Measurements from ENCODE around the gene CAPN15.

The CAPN15 gene

DNA sequence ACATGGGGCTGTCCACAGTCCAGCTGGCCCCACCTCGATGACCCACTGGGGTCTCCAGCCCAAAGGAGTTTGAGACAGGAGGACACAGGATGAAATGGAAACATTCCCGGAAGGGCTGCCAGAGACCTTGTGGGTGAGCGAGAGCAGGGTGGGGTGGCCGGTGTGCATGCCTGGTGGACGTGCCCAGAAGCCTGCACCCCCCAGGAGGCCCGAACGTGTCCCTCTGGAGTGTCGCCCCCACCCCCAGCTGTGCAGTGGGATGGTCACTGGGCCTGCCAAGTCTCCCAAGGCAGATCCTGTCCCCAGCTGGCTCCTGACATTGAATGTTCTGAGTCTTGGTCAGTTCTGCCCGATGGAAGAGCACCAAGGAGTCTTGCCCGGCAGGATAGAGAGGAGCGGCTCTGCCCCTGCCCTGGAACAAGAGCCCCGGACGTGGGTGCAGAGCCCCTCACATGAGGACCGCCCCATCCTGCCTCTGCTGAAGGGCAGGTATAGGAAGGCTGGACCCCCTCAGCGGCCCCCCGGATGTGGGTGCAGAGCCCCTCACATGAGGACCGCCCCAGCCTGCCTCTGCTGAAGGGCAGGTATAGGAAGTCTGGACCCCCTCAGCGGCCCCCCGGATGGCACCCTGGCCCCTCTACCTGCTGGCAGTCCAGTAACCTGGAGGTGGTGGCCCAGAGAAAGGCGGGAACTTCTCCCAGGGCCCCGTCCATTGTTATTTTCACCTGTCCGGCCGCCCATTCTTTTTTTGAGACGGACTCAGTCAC is 3.1 kb upstream of the CAPN15 start:
- TF ChIP-seq SIN3A (IDR thresholded peaks at IDR 0.05; ENCODE audit: borderline replicate concordance, insufficient read depth, low read length), result no peak
- TF ChIP-seq TAF1 (IDR thresholded peaks at IDR 0.05; ENCODE audit: borderline replicate concordance, insufficient read depth, low read length), result no peak
- TF ChIP-seq REST (IDR thresholded peaks at IDR 0.05; ENCODE audit: insufficient read depth in 1 of 2, low read depth in 2 of 2, low read length in 2 of 2), result no peak
- TF ChIP-seq FOXP2 (optimal IDR thresholded peaks at IDR 0.05; ENCODE audit: borderline replicate concordance, extremely low read depth, extremely low read length, insufficient read depth), result no peak
- TF ChIP-seq POLR2AphosphoS5 (IDR thresholded peaks at IDR 0.05; ENCODE audit: low read depth, low read length), result peak; percentile 46; the same call in 1 of the 2 replicates

- TF ChIP-seq SIN3A (IDR thresholded peaks at IDR 0.05; ENCODE audit: borderline replicate concordance, insufficient read depth, low read length) (no peak), POLR2AphosphoS5 (IDR thresholded peaks at IDR 0.05; ENCODE audit: low read depth, low read length) (no peak), REST (IDR thresholded peaks at IDR 0.05; ENCODE audit: insufficient read depth in 1 of 2, low read depth in 2 of 2, low read length in 2 of 2) (no peak), TAF1 (IDR thresholded peaks at IDR 0.05; ENCODE audit: borderline replicate concordance, insufficient read depth, low read length) (no peak), FOXP2 (optimal IDR thresholded peaks at IDR 0.05; ENCODE audit: borderline replicate concordance, extremely low read depth, extremely low read length, insufficient read depth) (no peak)
Observed at GRCh38 chr16:525123-525519, 2.4 kb upstream of the CAPN15 start.

GRCh38 chr16:525520-526180 is 1.9 kb upstream of the CAPN15 start:
- TF ChIP-seq SIN3A (IDR thresholded peaks at IDR 0.05; ENCODE audit: borderline replicate concordance, insufficient read depth, low read length), result no peak
- no peak for TF ChIP-seq REST (IDR thresholded peaks at IDR 0.05; ENCODE audit: insufficient read depth in 1 of 2, low read depth in 2 of 2, low read length in 2 of 2)
- TF ChIP-seq FOXP2 (optimal IDR thresholded peaks at IDR 0.05; ENCODE audit: borderline replicate concordance, extremely low read depth, extremely low read length, insufficient read depth), result no peak
- no peak for TF ChIP-seq TAF1 (IDR thresholded peaks at IDR 0.05; ENCODE audit: borderline replicate concordance, insufficient read depth, low read length)
- no peak for TF ChIP-seq POLR2AphosphoS5 (IDR thresholded peaks at IDR 0.05; ENCODE audit: low read depth, low read length)

DNA sequence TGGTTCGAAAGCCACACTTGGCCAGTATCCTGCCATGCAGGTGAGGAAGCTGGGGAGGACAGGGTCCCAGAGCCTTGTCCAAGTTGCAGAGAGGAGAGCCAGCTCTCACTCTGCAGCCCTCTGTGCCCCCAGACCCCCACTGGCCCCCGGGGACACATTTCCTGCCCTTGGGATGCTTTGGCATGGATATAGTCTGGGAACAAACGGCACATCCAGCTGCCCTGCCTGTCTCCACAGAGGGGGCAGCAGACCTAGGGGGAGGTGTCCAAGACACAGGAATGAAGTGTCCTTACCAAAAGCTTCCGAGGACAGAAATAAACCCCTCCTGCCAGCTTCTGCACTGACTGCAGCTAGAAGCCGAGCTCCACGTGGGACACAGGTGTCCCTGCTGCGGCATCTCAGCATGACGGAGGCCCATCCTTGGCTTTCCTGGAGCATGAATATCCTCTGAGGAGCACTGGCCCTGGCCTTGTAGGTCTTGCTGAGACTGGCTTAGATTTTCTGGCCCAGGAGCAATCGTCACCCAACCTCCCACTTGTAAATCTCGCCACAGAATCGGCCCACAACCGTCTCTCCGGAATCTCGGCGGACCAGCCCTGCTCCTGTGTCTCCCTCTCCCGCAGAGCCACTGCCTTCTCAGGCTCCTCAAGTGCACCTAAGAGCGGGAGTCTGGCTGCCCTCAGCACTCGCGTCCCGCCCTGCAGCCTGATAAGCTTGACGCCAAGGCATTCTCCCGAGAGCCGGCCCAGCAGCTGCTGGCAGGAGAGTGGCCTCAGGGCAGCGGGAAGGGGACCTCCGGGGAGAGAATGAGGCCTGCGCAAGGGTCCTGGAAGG is 1.1 kb upstream of the CAPN15 start:
- no peak for TF ChIP-seq FOXP2 (optimal IDR thresholded peaks at IDR 0.05; ENCODE audit: borderline replicate concordance, extremely low read depth, extremely low read length, insufficient read depth)
- TF ChIP-seq POLR2AphosphoS5 (IDR thresholded peaks at IDR 0.05; ENCODE audit: low read depth, low read length), result peak; percentile 15; the same call in 1 of the 2 replicates

Measured in PFSK-1 (cell line).